HL-60/S4 treated with phorbol 12-myristate 13-acetate at 8.2 ng/mL for 4 days and 3 days (cell line): ENCODE data around the gene CBX3.
"Not testable (repeated sequence)": the region's sequence is repeated elsewhere in the genome, so short reads cannot be mapped to it uniquely, and the experiment has no call there.

Source experiments
- in situ Hi-C: fragments of 300-500 bp; cut with MboI; formaldehyde crosslinking; loops from 2 replicates; pipeline ENCODE4 v1.15.0; 2022; ENCODE audit warnings: low sequenced_read_pairs

The CBX3 gene

GRCh38 chr7:26169271-26169670 lies 32.3 kb upstream of the CBX3 start:
- in situ Hi-C loops = no loop called here

GRCh38 chr7:26170663-26171062 lies 30.9 kb upstream of the CBX3 start:
- in situ Hi-C loops = no loop called here

- in situ Hi-C loops = no loop called here
These were observed 29.9 kb upstream of the CBX3 start for GRCh38 chr7:26171601-26172000.

GRCh38 chr7:26172048-26172447 lies 29.5 kb upstream of the CBX3 start:
- in situ Hi-C loops = no loop called here

DNA sequence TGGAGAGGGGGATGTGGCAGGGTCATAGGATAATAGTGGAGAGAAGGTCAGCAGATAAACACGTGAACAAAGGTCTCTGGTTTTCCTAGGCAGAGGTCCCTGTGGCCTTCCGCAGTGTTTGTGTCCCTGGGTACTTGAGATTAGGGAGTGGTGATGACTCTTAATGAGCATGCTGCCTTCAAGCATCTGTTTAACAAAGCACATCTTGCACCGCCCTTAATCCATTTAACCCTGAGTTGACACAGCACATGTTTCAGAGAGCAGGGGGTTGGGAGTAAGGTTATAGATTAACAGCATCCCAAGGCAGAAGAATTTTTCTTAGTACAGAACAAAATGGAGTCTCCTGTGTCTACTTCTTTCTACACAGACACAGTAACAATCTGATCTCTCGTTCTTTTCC lies 25.6 kb upstream of the CBX3 start:
- in situ Hi-C loops = not testable (repeated sequence)

DNA sequence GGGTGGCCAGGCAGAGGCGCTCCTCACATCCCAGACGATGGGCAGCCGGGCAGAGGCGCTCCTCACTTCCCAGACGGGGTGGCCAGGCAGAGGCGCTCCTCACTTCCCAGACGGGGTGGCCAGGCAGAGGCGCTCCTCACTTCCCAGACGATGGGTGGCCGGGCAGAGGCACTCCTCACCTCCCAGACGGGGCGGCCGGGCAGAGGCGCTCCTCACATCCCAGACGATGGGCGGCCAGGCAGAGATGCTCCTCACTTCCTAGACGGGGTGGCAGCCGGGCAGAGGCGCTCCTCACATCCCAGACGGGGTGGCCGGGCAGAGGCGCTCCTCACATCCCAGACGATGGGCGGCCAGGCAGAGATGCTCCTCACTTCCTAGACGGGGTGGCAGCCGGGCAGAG lies 24.8 kb upstream of the CBX3 start:
- in situ Hi-C loops = not testable (repeated sequence)

DNA sequence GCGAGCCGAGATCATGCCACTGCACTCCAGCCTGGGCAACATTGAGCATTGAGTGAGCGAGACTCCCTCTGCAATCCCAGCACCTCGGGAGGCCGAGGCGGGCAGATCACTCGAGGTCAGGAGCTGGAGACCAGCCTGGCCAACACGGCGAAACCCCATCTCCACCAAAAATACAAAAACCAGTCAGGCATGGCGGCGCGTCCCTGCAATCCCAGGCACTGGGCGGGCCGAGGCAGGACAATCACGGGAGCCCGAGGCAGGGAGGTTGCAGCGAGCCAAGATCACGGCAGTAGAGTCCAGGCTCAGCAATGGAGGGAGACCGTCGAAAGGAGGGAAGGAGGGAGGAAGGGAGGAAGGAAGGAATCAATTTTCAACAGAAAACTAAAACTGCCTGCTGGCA lies 24.3 kb upstream of the CBX3 start:
- in situ Hi-C loops = not testable (repeated sequence)

DNA sequence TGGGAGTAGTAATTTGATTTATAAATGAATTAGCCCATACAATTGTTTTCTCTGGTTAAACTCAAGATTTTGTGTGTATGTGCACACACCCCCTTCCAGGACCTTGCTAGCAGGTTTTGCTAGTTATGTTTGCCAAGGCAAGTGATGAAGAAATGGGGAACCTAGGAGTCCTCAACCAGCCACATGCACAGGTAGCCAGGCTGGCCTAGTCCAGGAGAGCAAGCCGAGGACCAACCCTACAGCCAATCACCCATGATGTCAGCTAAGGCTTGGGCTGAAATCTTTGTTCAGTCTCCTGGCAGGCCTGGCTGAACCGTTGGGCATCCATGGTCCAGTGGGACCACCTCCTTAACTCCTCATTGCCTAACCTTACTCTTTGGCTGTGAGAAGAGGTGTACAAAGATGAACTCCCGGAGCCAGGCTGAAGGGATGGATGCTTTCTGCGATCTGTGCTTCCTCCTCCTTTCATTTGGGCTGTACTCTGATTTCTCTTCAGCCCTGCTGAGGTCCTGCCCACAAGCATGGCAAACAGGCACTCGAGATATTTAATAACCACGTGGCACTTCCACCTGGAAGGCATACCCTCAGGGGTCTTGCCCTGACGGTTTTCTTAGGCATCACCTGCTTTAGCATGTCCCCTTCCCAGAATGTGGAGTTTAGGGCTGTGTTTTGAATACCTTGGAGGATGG lies 23.1 kb upstream of the CBX3 start:
- in situ Hi-C loops = no loop called here

DNA sequence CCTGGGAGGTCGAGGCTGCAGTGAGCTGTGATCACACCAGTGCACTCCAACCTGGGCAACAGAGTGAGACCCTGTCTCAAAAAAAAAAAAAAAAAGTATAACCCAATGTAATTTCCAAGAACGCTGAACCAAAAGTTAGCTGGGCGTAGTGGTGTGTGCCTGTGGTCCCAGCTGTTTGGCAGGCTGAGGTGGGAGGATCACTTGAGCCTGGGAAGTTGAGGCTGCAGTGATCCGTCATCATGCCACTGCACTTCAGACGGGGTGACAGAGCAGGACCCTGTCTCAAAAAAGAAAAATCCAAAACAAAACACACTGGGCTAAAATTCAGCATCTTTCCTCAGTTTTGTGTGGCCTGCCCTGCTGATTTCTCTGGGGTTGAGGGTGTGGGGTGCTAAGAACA lies 22.1 kb upstream of the CBX3 start:
- in situ Hi-C loops = no loop called here

DNA sequence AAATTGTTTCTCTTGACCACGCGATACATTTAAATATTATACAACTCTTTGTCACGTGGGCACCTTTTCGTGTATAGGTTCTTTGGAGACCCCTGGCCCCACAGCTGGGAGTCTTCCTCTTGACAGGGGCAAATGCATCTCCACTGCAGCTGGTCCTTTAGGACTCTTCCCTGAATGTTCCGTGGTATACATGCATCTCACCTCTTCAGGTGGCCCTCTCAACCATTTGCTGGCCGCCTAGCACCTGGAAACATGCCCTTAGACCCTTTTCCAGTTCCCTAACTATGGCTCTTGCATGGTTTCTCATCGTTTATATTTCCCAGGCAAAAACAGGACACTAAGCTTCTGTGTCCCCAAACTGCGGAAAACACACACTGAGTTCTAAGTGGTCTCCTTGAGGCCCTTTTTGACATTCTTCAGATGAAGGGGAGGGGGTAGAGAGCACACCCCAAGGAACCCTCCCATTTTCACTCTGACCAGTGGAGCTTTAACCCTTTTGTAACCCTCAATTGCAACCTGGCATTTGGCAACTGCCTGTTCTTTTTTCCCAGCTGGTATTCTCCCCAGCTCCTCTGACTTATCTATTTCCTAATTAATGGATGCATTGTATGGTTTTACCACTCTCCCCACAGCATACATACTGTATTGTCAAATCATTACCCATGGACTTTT lies 21.6 kb upstream of the CBX3 start:
- in situ Hi-C loops = no loop called here

GRCh38 chr7:26180792-26181198 lies 20.8 kb upstream of the CBX3 start:
- in situ Hi-C loops = no loop called here

- in situ Hi-C loops = no loop called here
These were observed 19.9 kb upstream of the CBX3 start for GRCh38 chr7:26181474-26182227.

GRCh38 chr7:26182283-26182682 lies 19.3 kb upstream of the CBX3 start:
- in situ Hi-C loops = no loop called here

GRCh38 chr7:26182706-26183105 lies 18.8 kb upstream of the CBX3 start:
- in situ Hi-C loops = no loop called here

DNA sequence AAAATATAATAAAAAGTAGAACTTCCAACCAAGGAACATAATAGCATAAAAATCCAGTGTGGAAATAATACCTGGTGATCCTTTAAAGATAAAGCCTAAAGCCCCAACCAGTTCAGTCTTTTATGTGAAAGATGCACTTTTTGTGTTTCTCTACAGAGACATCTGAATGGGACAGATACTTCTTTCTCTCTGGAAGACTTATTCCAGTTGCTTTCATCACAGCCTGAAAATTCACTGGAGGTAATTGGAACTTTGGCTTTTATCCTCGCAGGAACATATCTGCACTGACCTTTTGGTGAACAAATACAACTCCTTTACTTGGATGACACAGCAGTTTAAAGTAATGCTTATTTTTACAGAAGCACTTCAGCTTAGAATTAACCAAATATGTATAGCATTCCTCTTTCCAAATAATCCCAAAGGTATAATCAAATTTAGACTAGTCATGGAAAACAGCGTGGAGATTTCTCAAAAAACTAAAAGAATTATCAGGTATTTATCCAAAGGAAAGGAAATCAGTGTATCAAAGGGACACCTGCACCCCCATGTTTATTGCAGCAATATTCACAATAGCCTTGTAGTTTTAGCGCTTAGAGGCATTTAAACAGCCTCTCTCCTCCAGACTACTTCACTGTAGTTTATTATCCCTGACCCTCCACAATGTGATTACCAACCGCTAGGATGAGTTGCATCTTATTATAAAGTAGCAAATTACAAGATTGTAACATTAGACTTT lies 17.8 kb upstream of the CBX3 start:
- in situ Hi-C loops = no loop called here

DNA sequence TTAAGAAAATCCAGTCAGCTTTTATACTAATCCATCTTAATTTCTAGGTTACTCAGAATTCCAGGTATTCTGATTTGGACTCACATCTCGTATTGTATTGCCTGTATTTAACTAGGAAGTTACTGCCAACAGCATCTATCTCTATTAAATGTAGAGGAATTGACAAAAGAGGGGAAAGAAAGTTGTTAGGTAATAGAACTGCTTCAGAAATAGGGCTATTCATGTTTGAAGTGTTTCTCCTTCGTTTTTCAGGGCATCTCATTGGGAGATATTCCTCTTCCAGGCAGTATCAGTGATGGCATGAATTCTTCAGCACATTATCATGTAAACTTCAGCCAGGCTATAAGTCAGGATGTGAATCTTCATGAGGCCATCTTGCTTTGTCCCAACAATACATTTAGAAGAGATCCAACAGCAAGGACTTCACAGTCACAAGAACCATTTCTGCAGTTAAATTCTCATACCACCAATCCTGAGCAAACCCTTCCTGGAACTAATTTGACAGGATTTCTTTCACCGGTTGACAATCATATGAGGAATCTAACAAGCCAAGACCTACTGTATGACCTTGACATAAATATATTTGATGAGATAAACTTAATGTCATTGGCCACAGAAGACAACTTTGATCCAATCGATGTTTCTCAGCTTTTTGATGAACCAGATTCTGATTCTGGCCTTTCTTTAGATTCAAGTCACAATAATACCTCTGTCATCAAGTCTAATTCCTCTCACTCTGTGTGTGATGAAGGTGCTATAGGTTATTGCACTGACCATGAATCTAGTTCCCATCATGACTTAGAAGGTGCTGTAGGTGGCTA lies 17.1 kb upstream of the CBX3 start:
- in situ Hi-C loops = not testable (repeated sequence)

DNA sequence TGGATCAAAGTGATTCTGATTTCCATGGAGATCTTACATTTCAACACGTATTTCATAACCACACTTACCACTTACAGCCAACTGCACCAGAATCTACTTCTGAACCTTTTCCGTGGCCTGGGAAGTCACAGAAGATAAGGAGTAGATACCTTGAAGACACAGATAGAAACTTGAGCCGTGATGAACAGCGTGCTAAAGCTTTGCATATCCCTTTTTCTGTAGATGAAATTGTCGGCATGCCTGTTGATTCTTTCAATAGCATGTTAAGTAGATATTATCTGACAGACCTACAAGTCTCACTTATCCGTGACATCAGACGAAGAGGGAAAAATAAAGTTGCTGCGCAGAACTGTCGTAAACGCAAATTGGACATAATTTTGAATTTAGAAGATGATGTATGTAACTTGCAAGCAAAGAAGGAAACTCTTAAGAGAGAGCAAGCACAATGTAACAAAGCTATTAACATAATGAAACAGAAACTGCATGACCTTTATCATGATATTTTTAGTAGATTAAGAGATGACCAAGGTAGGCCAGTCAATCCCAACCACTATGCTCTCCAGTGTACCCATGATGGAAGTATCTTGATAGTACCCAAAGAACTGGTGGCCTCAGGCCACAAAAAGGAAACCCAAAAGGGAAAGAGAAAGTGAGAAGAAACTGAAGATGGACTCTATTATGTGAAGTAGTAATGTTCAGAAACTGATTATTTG lies 16.3 kb upstream of the CBX3 start:
- in situ Hi-C loops = no loop called here

GRCh38 chr7:26185844-26186180 lies 15.7 kb upstream of the CBX3 start:
- in situ Hi-C loops = no loop called here

- in situ Hi-C loops = no loop called here
These were observed 14.9 kb upstream of the CBX3 start for GRCh38 chr7:26186364-26187311.
